GM23338 (cell line): Measurements from ENCODE around the gene CFAP299. TPM values are rescaled to one million over a fixed set of nuclear protein-coding genes. Genes with fewer than 3 reads are reported as not detected.

Experiments used
- ATAC-seq: fragments of 200-7000 bp; cut with Tn5 transposase; 3 replicates; pipeline ENCODE4 v1.9.1; 2020
- DNase-seq: peaks from one replicate; pipeline ENCODE4 v3.0.0-alpha.2; 2015; ENCODE audit warnings: low spot score
- H2AFZ ChIP-seq: fragments of 200-600 bp; sonication (generic); 2 replicates; pipeline ENCODE4 v1.8.0; 2016; ENCODE audit warnings: antibody characterized with exemption, mild to moderate bottlenecking, moderate library complexity
- H3F3A ChIP-seq: fragments of 200-600 bp; sonication (generic); replicated peaks from 2 replicates; pipeline ENCODE4 v1.8.0; 2017; ENCODE audit warnings: antibody characterized with exemption, mixed run types, low read depth
- H3K27ac ChIP-seq: fragments of 200-600 bp; sonication (generic); 2 replicates; pipeline ENCODE4 v1.6.1; 2016; ENCODE audit warnings: low read depth
- H3K27me3 ChIP-seq: fragments of 200-600 bp; sonication (generic); 2 replicates; pipeline ENCODE4 v1.8.0; 2016; ENCODE audit warnings: mild to moderate bottlenecking, mixed run types, moderate library complexity; ENCODE audit not compliant: insufficient read depth
- H3K36me3 ChIP-seq: fragments of 200-600 bp; sonication (generic); 2 replicates; pipeline ENCODE4 v1.8.0; 2016; ENCODE audit warnings: mild to moderate bottlenecking; ENCODE audit not compliant: insufficient read depth
- H3K4me1 ChIP-seq: fragments of 200-600 bp; sonication (generic); 2 replicates; pipeline ENCODE4 v1.8.0; 2016; ENCODE audit warnings: mild to moderate bottlenecking, moderate library complexity; ENCODE audit not compliant: insufficient read depth
- H3K4me2 ChIP-seq: fragments of 200-600 bp; sonication (generic); 2 replicates; pipeline ENCODE4 v1.7.1; 2017; ENCODE audit warnings: mixed run types
- H3K4me3 ChIP-seq: fragments of 200-600 bp; sonication (generic); 2 replicates; pipeline ENCODE4 v1.6.1; 2016; ENCODE audit warnings: mixed run types
- H3K79me2 ChIP-seq: fragments of 200-600 bp; sonication (generic); replicated peaks from 2 replicates; pipeline ENCODE4 v1.8.0; 2017; ENCODE audit warnings: mild to moderate bottlenecking; ENCODE audit not compliant: insufficient read depth
- H3K9me2 ChIP-seq: fragments of 200-600 bp; sonication (generic); 2 replicates; pipeline ENCODE4 v1.8.0; 2017; ENCODE audit not compliant: insufficient read depth
- H4K20me1 ChIP-seq: fragments of 200-600 bp; sonication (generic); replicated peaks from 2 replicates; pipeline ENCODE4 v1.8.0; 2017; ENCODE audit warnings: mild to moderate bottlenecking; ENCODE audit not compliant: insufficient read depth
- H3K27ac Mint-ChIP-seq: 2 replicates; pipeline ENCODE4 v1.8.0; 2020; ENCODE audit warnings: inconsistent platforms, mild to moderate bottlenecking, moderate library complexity, mixed read lengths
- H3K27me3 Mint-ChIP-seq: 3 replicates; pipeline ENCODE4 v1.8.0; 2022; ENCODE audit warnings: low read depth, mild to moderate bottlenecking, moderate library complexity, mixed read lengths, inconsistent platforms; ENCODE audit not compliant: insufficient read depth, poor library complexity
- H3K36me3 Mint-ChIP-seq: 3 replicates; pipeline ENCODE4 v1.8.0; 2021; ENCODE audit warnings: low read depth, mild to moderate bottlenecking, inconsistent platforms, moderate library complexity, mixed read lengths
- H3K4me1 Mint-ChIP-seq: 3 replicates; pipeline ENCODE4 v1.8.0; 2020; ENCODE audit warnings: mild to moderate bottlenecking, inconsistent platforms, mixed read lengths
- H3K4me3 Mint-ChIP-seq: 3 replicates; pipeline ENCODE4 v1.8.0; 2021; ENCODE audit warnings: moderate library complexity, mild to moderate bottlenecking, inconsistent platforms, mixed read lengths
- H3K9me3 Mint-ChIP-seq: 3 replicates; pipeline ENCODE4 v1.8.0; 2020; ENCODE audit warnings: moderate library complexity, mild to moderate bottlenecking, inconsistent platforms, mixed read lengths
- CREB1 ChIP-seq: fragments of 250-450 bp; sonication (Bioruptor Pico); IDR thresholded peaks from 2 replicates; pipeline ENCODE4 v1.5.0; 2020; ENCODE audit warnings: low read depth, mild to moderate bottlenecking, moderate library complexity
- CTCF ChIP-seq, 2 experiments: fragments of 200-600 bp in 1 of 2; sonication (generic) in 1 of 2; conservative IDR thresholded peaks; 2 replicates each; pipeline versions ENCODE4 v1.5.1 to v1.6.1; 2016 to 2017; ENCODE audit warnings: antibody characterized with exemption in 2 of 2, low read depth in 2 of 2, mild to moderate bottlenecking in 2 of 2, moderate library complexity in 1 of 2
- ETS1 ChIP-seq: IDR thresholded peaks from 2 replicates; pipeline ENCODE4 v1.6.1; 2016; ENCODE audit warnings: antibody characterized with exemption
- EZH2 ChIP-seq: fragments of 200-600 bp; sonication (generic); IDR thresholded peaks from one replicate; pipeline ENCODE4 v1.8.0; 2017; ENCODE audit warnings: antibody characterized with exemption, mild to moderate bottlenecking, low read depth; ENCODE audit not compliant: unreplicated experiment
- EZH2phosphoT487 ChIP-seq: fragments of 200-600 bp; sonication (generic); IDR thresholded peaks from one replicate; pipeline ENCODE4 v1.8.1; 2018; ENCODE audit warnings: antibody characterized with exemption; ENCODE audit not compliant: unreplicated experiment
- JUNB ChIP-seq: IDR thresholded peaks from one replicate; pipeline ENCODE4 v1.6.1; 2016; ENCODE audit warnings: antibody characterized with exemption; ENCODE audit not compliant: unreplicated experiment
- NANOG ChIP-seq: IDR thresholded peaks from 2 replicates; pipeline ENCODE4 v1.6.1; 2016; ENCODE audit warnings: antibody characterized with exemption, borderline replicate concordance
- POLR2AphosphoS5 ChIP-seq: IDR thresholded peaks from 2 replicates; pipeline ENCODE4 v1.6.1; 2016; ENCODE audit warnings: antibody characterized with exemption, low read depth
- STAT1 ChIP-seq: IDR thresholded peaks from one replicate; pipeline ENCODE4 v1.6.1; 2016; ENCODE audit warnings: antibody characterized with exemption; ENCODE audit not compliant: unreplicated experiment
- ZNF114 ChIP-seq: fragments of 250-450 bp; sonication (Bioruptor Pico); IDR thresholded peaks from 2 replicates; pipeline ENCODE4 v1.5.0; 2020; ENCODE audit warnings: mild to moderate bottlenecking, moderate library complexity
- ZNF331 ChIP-seq: fragments of 250-450 bp; sonication (Bioruptor Pico); IDR thresholded peaks from 2 replicates; pipeline ENCODE4 v1.5.0; 2020; ENCODE audit warnings: low read depth, mild to moderate bottlenecking, moderate library complexity
- ZNF462 ChIP-seq: fragments of 250-450 bp; sonication (Bioruptor Pico); IDR thresholded peaks from 2 replicates; pipeline ENCODE4 v1.5.0; 2020; ENCODE audit warnings: mild to moderate bottlenecking, moderate library complexity
- polyA plus RNA-seq: library from polyadenylated mRNA; unstranded; fragments of >200 nt; fragmentation: Nextera tagmentation; extraction: Ambion mirVana; gene quantifications from 2 replicates; pipeline ENCODE4 v1.2.1, GENCODE V29; 2016
- total RNA-seq: library from RNA; depleted of rRNA; stranded (reverse); fragments of >200 nt; shearing (Covaris generic); gene quantifications from 2 replicates; pipeline ENCODE4 v1.2.3, GENCODE V29; 2014

Gene CFAP299
- total and polyA plus RNA-seq, 2 experiments from 2014 or later: not detected

- H3K27me3 ChIP-seq: no peaks in the 10 kb centered on the region; the same call in 1 of the 2 replicates
- H3K79me2 ChIP-seq: no peaks in the 10 kb centered on the region
- DNase-seq (no peak), ATAC-seq (no peak)
- TF ChIP-seq STAT1 (no peak), EZH2 (no peak), EZH2phosphoT487 (no peak), NANOG (no peak), ZNF114 (no peak)
- no peaks in the 10 kb centered on the region for H3K36me3 ChIP-seq
- H3K27ac Mint-ChIP-seq: no peak overlapping the region
- no peak overlapping the region for H3K4me3 ChIP-seq
- H3K4me1 Mint-ChIP-seq: no peaks in the 10 kb centered on the region
- H3K27ac ChIP-seq: no peak overlapping the region
- no peaks in the 10 kb centered on the region for H3K36me3 Mint-ChIP-seq
- H3K9me3 Mint-ChIP-seq: no peaks in the 10 kb centered on the region; the same call in 2 of the 3 replicates
- no peaks in the 10 kb centered on the region for H4K20me1 ChIP-seq
- no peak overlapping the region for H2AFZ ChIP-seq
- no peaks in the 10 kb centered on the region for H3K27me3 Mint-ChIP-seq
- H3K4me3 Mint-ChIP-seq: no peak overlapping the region
- H3F3A ChIP-seq: no peaks in the 10 kb centered on the region
- H3K9me2 ChIP-seq: no peaks in the 10 kb centered on the region
- no peak overlapping the region for H3K4me2 ChIP-seq
- no peaks in the 10 kb centered on the region for H3K4me1 ChIP-seq
Observed at GRCh38 chr4:80732010-80732409, 396.5 kb downstream of the CFAP299 start.

- no peak for ATAC-seq
- H3K79me2 ChIP-seq: no peaks in the 10 kb centered on the region
Observed at GRCh38 chr4:80740375-80740774, 404.8 kb downstream of the CFAP299 start.

More at GRCh38 chr4:80740375-80740774, 404.8 kb downstream of the CFAP299 start:
- H3K27ac ChIP-seq: no peak overlapping the region
- Mint-ChIP-seq H3K27ac (no peak overlapping the region), H3K27me3 (no peaks in the 10 kb centered on the region), H3K9me3 (peaks cover 5% of the 10 kb centered on the region), H3K4me3 (no peak overlapping the region), H3K36me3 (peaks cover 2% of the 10 kb centered on the region; the same call in 1 of the 3 replicates), H3K4me1 (peaks cover 2% of the 10 kb centered on the region; the same call in 2 of the 3 replicates)
- H4K20me1 ChIP-seq: no peaks in the 10 kb centered on the region
- DNase-seq: no peak
- H3K9me2 ChIP-seq: no peaks in the 10 kb centered on the region
- no peaks in the 10 kb centered on the region for H3K36me3 ChIP-seq
- H3K4me1 ChIP-seq: no peaks in the 10 kb centered on the region
- H3K27me3 ChIP-seq: no peaks in the 10 kb centered on the region
- H3K4me2 ChIP-seq: no peak overlapping the region
- TF ChIP-seq NANOG (no peak), POLR2AphosphoS5 (no peak), CTCF (conservative IDR thresholded peaks at IDR 0.05; ENCODE audit: low read depth in 2 of 2) (no peak), ZNF331 (CRISPR knock-in tag) (no peak), CREB1 (CRISPR knock-in tag) (no peak), ZNF114 (no peak), EZH2phosphoT487 (no peak), ETS1 (no peak), STAT1 (no peak), ZNF462 (CRISPR knock-in tag) (no peak), JUNB (no peak)
- H3K4me3 ChIP-seq: no peak overlapping the region
- H3F3A ChIP-seq: no peaks in the 10 kb centered on the region
- no peak overlapping the region for H2AFZ ChIP-seq
